H1 (cell line): ENCODE data around the gene SLC25A36. TPM values are rescaled to one million over a fixed set of nuclear protein-coding genes. Genes with fewer than 3 reads are reported as not detected.

ENCODE experiments used
- CTCF ChIA-PET: fragments of 300-600 bp; sonication (Branson Sonifier 250); formaldehyde crosslinking; loops from one replicate; lab custom pipeline; 2021; ENCODE audit not compliant: partially characterized antibody; lab: Charles Lee
- POLR2A ChIA-PET: fragments of 300-600 bp; sonication (Branson Sonifier 250); formaldehyde crosslinking; loops from one replicate; lab custom pipeline; 2021; ENCODE audit warnings: inconsistent platforms; ENCODE audit not compliant: partially characterized antibody; lab: Charles Lee
- DNase-seq, 2 experiments: peaks; one replicate each; pipeline versions ENCODE4 v3.0.0 to v3.0.0-alpha.2; 2010 to 2022; ENCODE audit warnings: low spot score in 2 of 2, low read depth in 1 of 2, mixed read lengths in 1 of 2
- FAIRE-seq: peaks from 2 replicates; lab custom pipeline; 2011; peaks lifted over from hg19 to GRCh38; lab: Jason Lieb, UNC
- H2AFZ ChIP-seq: 2 replicates; pipeline ENCODE4 v1.8.1; 2012; ENCODE audit warnings: low read length, inconsistent platforms
- H2AK5ac ChIP-seq: 2 replicates; pipeline ENCODE4 v1.6.1; 2013; ENCODE audit warnings: low read depth, low read length
- H2BK120ac ChIP-seq: replicated peaks from 2 replicates; pipeline ENCODE3; 2013; ENCODE audit warnings: low read depth, low read length, inconsistent platforms
- H2BK12ac ChIP-seq: 2 replicates; pipeline ENCODE4 v1.6.1; 2013; ENCODE audit warnings: low read depth, low read length
- H2BK15ac ChIP-seq: 2 replicates; pipeline ENCODE4 v1.6.1; 2013; ENCODE audit warnings: low read length
- H2BK20ac ChIP-seq: 2 replicates; pipeline ENCODE4 v1.6.1; 2013; ENCODE audit warnings: low read length
- H2BK5ac ChIP-seq: 2 replicates; pipeline ENCODE4 v1.6.1; 2013; ENCODE audit warnings: low read depth, low read length
- H3K14ac ChIP-seq: 2 replicates; pipeline ENCODE4 v1.6.1; 2013; ENCODE audit warnings: inconsistent platforms; ENCODE audit not compliant: insufficient read length
- H3K18ac ChIP-seq: 2 replicates; pipeline ENCODE4 v1.6.1; 2013; ENCODE audit warnings: low read length; ENCODE audit errors: extremely low read depth
- H3K23ac ChIP-seq: 2 replicates; pipeline ENCODE4 v1.6.1; 2013; ENCODE audit warnings: inconsistent platforms; ENCODE audit not compliant: insufficient read length
- H3K23me2 ChIP-seq: 2 replicates; pipeline ENCODE4 v1.6.1; 2013; ENCODE audit warnings: low read depth, low read length
- H3K27ac ChIP-seq: 2 replicates; pipeline ENCODE4 v1.6.1; 2011; ENCODE audit warnings: low read depth, low read length, inconsistent platforms
- H3K27me3 ChIP-seq, 4 experiments: replicated peaks in 1 of 4; 1 replicate in 1 of 4; 2 replicates in 3 of 4; pipeline versions ENCODE4 v1.6.1 to v1.8.1; 2011 to 2013; ENCODE audit warnings: low read length in 3 of 4, mild to moderate bottlenecking in 3 of 4, inconsistent platforms in 2 of 4, mixed read lengths in 2 of 4, moderate library complexity in 1 of 4; ENCODE audit not compliant: control insufficient read depth in 3 of 4, insufficient read depth in 3 of 4; ENCODE audit errors: extremely low read depth in 1 of 4
- H3K36me3 ChIP-seq, 4 experiments: 2 replicates each; pipeline versions ENCODE4 v1.6.1 to v1.8.1; 2011 to 2013; ENCODE audit warnings: mild to moderate bottlenecking in 4 of 4, low read length in 3 of 4, moderate library complexity in 2 of 4, control low read depth in 1 of 4, inconsistent platforms in 1 of 4; ENCODE audit not compliant: insufficient read depth in 4 of 4, control insufficient read depth in 2 of 4
- H3K4ac ChIP-seq: replicated peaks from 2 replicates; pipeline ENCODE3; 2013; ENCODE audit warnings: low read length, low read depth, mixed read lengths, inconsistent platforms; ENCODE audit not compliant: insufficient read length
- H3K4me1 ChIP-seq, 4 experiments: replicated peaks in 1 of 4; 1 replicate in 1 of 4; 2 replicates in 3 of 4; pipeline versions ENCODE4 v1.6.1 to v1.8.1; 2011 to 2013; ENCODE audit warnings: low read length in 3 of 4, inconsistent platforms in 2 of 4, mixed read lengths in 1 of 4; ENCODE audit not compliant: insufficient read depth in 4 of 4, control insufficient read depth in 3 of 4
- H3K4me2 ChIP-seq, 2 experiments: 2 replicates each; pipeline versions ENCODE4 v1.6.1 to v1.8.1; 2011 to 2013; ENCODE audit warnings: low read depth in 2 of 2, low read length in 2 of 2, control low read depth in 1 of 2, inconsistent platforms in 1 of 2, mild to moderate bottlenecking in 1 of 2; ENCODE audit not compliant: insufficient read depth in 1 of 2
- H3K4me3 ChIP-seq, 4 experiments: fragments of 200-600, 300-600 bp in 1 of 4; sonication (generic), shearing (Covaris generic), sonication (Bioruptor Twin) in 1 of 4; 2 replicates each; pipeline versions ENCODE4 v1.5.1 to v1.8.1; 2011 to 2016; ENCODE audit warnings: low read length in 4 of 4, low read depth in 3 of 4, control low read depth in 2 of 4, inconsistent platforms in 2 of 4, mild to moderate bottlenecking in 2 of 4, mixed read lengths in 1 of 4, moderate library complexity in 1 of 4; ENCODE audit not compliant: insufficient read depth in 2 of 4; ENCODE audit errors: extremely low read depth in 1 of 4
- H3K56ac ChIP-seq: replicated peaks from 2 replicates; pipeline ENCODE3; 2013; ENCODE audit warnings: low read depth, mild to moderate bottlenecking, mixed read lengths, low read length, inconsistent platforms; ENCODE audit not compliant: insufficient read length
- H3K79me1 ChIP-seq: 2 replicates; pipeline ENCODE4 v1.6.1; 2013; ENCODE audit warnings: low read depth, low read length, control low read depth
- H3K79me2 ChIP-seq, 2 experiments: 2 replicates each; pipeline versions ENCODE4 v1.6.1 to v1.8.1; 2012 to 2013; ENCODE audit warnings: low read length in 2 of 2, mild to moderate bottlenecking in 2 of 2, inconsistent platforms in 1 of 2; ENCODE audit not compliant: insufficient read depth in 2 of 2, control insufficient read depth in 1 of 2
- H3K9ac ChIP-seq, 4 experiments: replicated peaks in 1 of 4; 1 replicate in 1 of 4; 2 replicates in 3 of 4; pipeline versions ENCODE4 v1.6.1 to v1.8.1; 2011 to 2013; ENCODE audit warnings: low read depth in 3 of 4, low read length in 3 of 4, control low read depth in 2 of 4, mild to moderate bottlenecking in 2 of 4, moderate library complexity in 2 of 4, inconsistent platforms in 1 of 4; ENCODE audit errors: extremely low read depth in 1 of 4
- H3K9me3 ChIP-seq, 2 experiments: 2 replicates each; pipeline versions ENCODE4 v1.6.1 to v1.8.1; 2012 to 2013; ENCODE audit warnings: mild to moderate bottlenecking in 2 of 2, moderate library complexity in 2 of 2, control low read depth in 1 of 2, inconsistent platforms in 1 of 2, low read depth in 1 of 2, low read length in 1 of 2, mixed read lengths in 1 of 2; ENCODE audit not compliant: insufficient read depth in 2 of 2
- H4K20me1 ChIP-seq, 2 experiments: replicated peaks in 1 of 2; 2 replicates each; pipeline versions ENCODE3 to v1.8.1; 2011 to 2013; ENCODE audit warnings: inconsistent platforms in 2 of 2, low read length in 2 of 2, mild to moderate bottlenecking in 1 of 2; ENCODE audit not compliant: insufficient read depth in 2 of 2, control insufficient read depth in 1 of 2
- H4K5ac ChIP-seq: 2 replicates; pipeline ENCODE4 v1.6.1; 2013; ENCODE audit warnings: low read length, low read depth, mixed read lengths, inconsistent platforms; ENCODE audit not compliant: insufficient read length
- H4K8ac ChIP-seq: 2 replicates; pipeline ENCODE4 v1.8.0; 2013; ENCODE audit warnings: mild to moderate bottlenecking, moderate library complexity, low read length, inconsistent platforms; ENCODE audit not compliant: insufficient read depth; ENCODE audit errors: extremely low read depth
- H4K91ac ChIP-seq: replicated peaks from 2 replicates; pipeline ENCODE3; 2013; ENCODE audit warnings: low read length, mixed read lengths, inconsistent platforms; ENCODE audit not compliant: insufficient read length
- NRF1 ChIP-seq: IDR thresholded peaks from 2 replicates; pipeline ENCODE4 v1.6.1; 2011; ENCODE audit warnings: mild to moderate bottlenecking, low read depth, low read length, improper control_type of control experiment
- RNF2 ChIP-seq: fragments of 200-900, 300-1000 bp; sonication (generic); IDR thresholded peaks from 2 replicates; pipeline ENCODE4 v1.7.1; 2016; ENCODE audit warnings: borderline replicate concordance, low read depth, mild to moderate bottlenecking, antibody characterized with exemption, low read length; ENCODE audit not compliant: poor library complexity, severe bottlenecking; ENCODE audit errors: missing control alignments
- WGBS, 2 experiments: shearing (Covaris generic) in 1 of 2; methylation state at CpG; one replicate each; pipeline versions ENCODE4 v1.1.6 to v1.1.7; 2013 to 2015; ENCODE audit warnings: low lambda C conversion rate in 2 of 2, mixed read lengths in 2 of 2, inconsistent platforms in 1 of 2, low coverage in 1 of 2, missing lambda C conversion rate in 1 of 2; ENCODE audit not compliant: insufficient replicate concordance in 2 of 2, insufficient coverage in 1 of 2, insufficient read length in 1 of 2; ENCODE audit errors: extremely low coverage in 1 of 2, missing lambda C conversion rate in 1 of 2; 5-methylcytosine and 5-hydroxymethylcytosine counted together
- polyA plus RNA-seq, 7 experiments: library from polyadenylated mRNA; depleted of rRNA in 3 of 7; stranded (reverse) in 5 of 7; unstranded in 2 of 7; fragments of >200 nt in 5 of 7; fragments of 200-250 nt in 2 of 7; gene quantifications; 1 replicate in 5 of 7; 2 replicates in 1 of 7; 4 replicates in 1 of 7; pipeline versions ENCODE4 v1.2.1 to v1.2.3, GENCODE V29; 2011 to 2013; ENCODE audit warnings: missing spikeins in 2 of 7, mixed read lengths in 2 of 7
- total RNA-seq: library from RNA; stranded (reverse); fragmentation: NEBNext Ultra II Directional; extraction: Animal tissue kit (Norgen Biotek cat#: 25700); gene quantifications from 2 replicates; pipeline ENCODE4 v1.2.1, GENCODE V29; 2021

SLC25A36 gene
- total and polyA plus RNA-seq, 2 of the 8 experiments (the other 6 are each of a cell fraction or from before 2014, with no cell fraction given): 42.9 to 71.8 TPM

- Histone ChIP-seq H4K5ac (no peak overlapping the region), H3K4ac (no peak overlapping the region), H2BK12ac (no peak overlapping the region), H3K18ac (no peak overlapping the region), H3K9me3 (no peaks in the 10 kb centered on the region), H2BK120ac (no peak overlapping the region), H3K56ac (no peak overlapping the region), H2AFZ (0 out of 2 replicates have a peak overlapping the region, but pooled peaks have one; percentile 37), H3K36me3 (no peaks in the 10 kb centered on the region), H3K23me2 (no peaks in the 10 kb centered on the region), H3K27ac (no peak overlapping the region), H3K14ac (no peak overlapping the region), H2BK5ac (no peak overlapping the region), H4K91ac (no peak overlapping the region), H3K79me1 (no peaks in the 10 kb centered on the region), H3K4me2 (no peak overlapping the region), H3K79me2 (no peaks in the 10 kb centered on the region), H4K8ac (no peak overlapping the region), H3K9ac (no peak overlapping the region), H3K4me3 (no peak overlapping the region), H4K20me1 (no peaks in the 10 kb centered on the region), H3K4me1 (no peaks in the 10 kb centered on the region; a peak in 2 of 7 replicates), H2BK15ac (no peak overlapping the region), H3K27me3 (no peaks in the 10 kb centered on the region; a peak in 1 of 7 replicates), H2BK20ac (no peak overlapping the region), H3K23ac (no peak overlapping the region), H2AK5ac (no peak overlapping the region)
- no peak for TF ChIP-seq NRF1
- no peak for TF ChIP-seq RNF2
- POLR2A ChIA-PET: no interaction called here
- 92% methylated on average over 4 of the region's 4 CpGs; no CpG with 5 or more reads in 1 of the 2 experiments for WGBS, 2 experiments
- FAIRE-seq (no peak), DNase-seq (no peak)
- CTCF ChIA-PET: interaction anchor here (3.4 kb wide), 1 partner anchor 17 kb away, joined by 18 read pairs; no protein-coding TSS in a partner anchor
Measured at GRCh38 chr3:140914384-140914945, 27.2 kb upstream of the SLC25A36 start.
